HCT116 (cell line): ENCODE data around the gene LRFN4. TPM values are rescaled to one million over a fixed set of nuclear protein-coding genes. Genes with fewer than 3 reads are reported as not detected.

Source experiments
- ATAC-seq: fragments of 200-7000 bp; cut with Tn5 transposase; 2 replicates; pipeline ENCODE4 v1.9.1; 2020; ENCODE audit warnings: mild to moderate bottlenecking, moderate library complexity
- BruUV-seq: library from RNA; stranded (reverse); fragments of 400-500 nt; replicated peaks from 2 replicates; lab custom pipeline; 2021; lab: Mats Ljungman, UMichigan
- CTCF ChIA-PET: fragments of 300-600 bp; sonication (Branson Sonifier 250); formaldehyde crosslinking; loops from one replicate; lab custom pipeline; 2021; ENCODE audit warnings: antibody characterized with exemption; lab: Charles Lee
- POLR2A ChIA-PET: fragments of 300-600, 350-600 bp; sonication (Branson Sonifier 250); formaldehyde crosslinking; loops from one replicate; lab custom pipeline; 2021; ENCODE audit warnings: antibody characterized with exemption; lab: Charles Lee
- RAD21 ChIA-PET, 2 experiments: fragments of 300-600 bp; sonication (Branson Sonifier 250); formaldehyde crosslinking; loops; one replicate each; lab custom pipeline; 2023; ENCODE audit warnings: low total read pairs in 2 of 2; ENCODE audit not compliant: uncharacterized antibody in 2 of 2, unreplicated experiment in 2 of 2, low non-redundant PET in 1 of 2; lab: Charles Lee
- DNase-seq: peaks from one replicate; pipeline ENCODE4 v3.0.0-alpha.2; 2010; ENCODE audit warnings: low read depth, low spot score
- H2AFZ ChIP-seq: fragments of 200-600 bp; shearing (Covaris generic), sonication (generic); 2 replicates; pipeline ENCODE4 v1.6.1; 2017; ENCODE audit warnings: low read depth, mixed run types, mixed read lengths, antibody characterized with exemption, low read length; ENCODE audit not compliant: poor library complexity, severe bottlenecking
- H3K27ac ChIP-seq: 2 replicates; pipeline ENCODE4 v1.5.1; 2012; ENCODE audit warnings: low read depth, low read length
- H3K27me3 ChIP-seq: fragments of 200-600 bp; sonication (generic); 2 replicates; pipeline ENCODE4 v1.6.1; 2016; ENCODE audit warnings: mixed run types, low read length, mixed read lengths; ENCODE audit not compliant: insufficient read depth
- H3K36me3 ChIP-seq, 2 experiments: fragments of 200-500 bp in 1 of 2; fragments of 200-600 bp in 1 of 2; sonication (Bioruptor generic) in 1 of 2; sonication (generic) in 1 of 2; 2 replicates each; pipeline versions ENCODE4 v1.5.1 to v1.6.1; 2014 to 2016; ENCODE audit warnings: low read length in 2 of 2, inconsistent platforms in 1 of 2, mixed read lengths in 1 of 2, mixed run types in 1 of 2; ENCODE audit not compliant: insufficient read depth in 2 of 2, control insufficient read depth in 1 of 2
- H3K4me1 ChIP-seq, 2 experiments: fragments of 200-600 bp in 1 of 2; sonication (generic) in 1 of 2; 2 replicates each; pipeline versions ENCODE4 v1.5.1 to v1.6.1; 2012 to 2017; ENCODE audit warnings: low read length in 2 of 2, inconsistent platforms in 1 of 2, mild to moderate bottlenecking in 1 of 2, mixed read lengths in 1 of 2, mixed run types in 1 of 2, moderate library complexity in 1 of 2; ENCODE audit not compliant: insufficient read depth in 2 of 2, control insufficient read depth in 1 of 2
- H3K4me2 ChIP-seq: fragments of 200-600 bp; sonication (generic); 2 replicates; pipeline ENCODE4 v1.6.1; 2017; ENCODE audit warnings: mixed run types, low read length, mixed read lengths
- H3K4me3 ChIP-seq, 2 experiments: fragments of 200-600 bp in 1 of 2; sonication (generic) in 1 of 2; replicated peaks in 1 of 2; 2 replicates each; pipeline ENCODE4 v1.5.1; 2011 to 2016; ENCODE audit warnings: low read length in 2 of 2, control low read depth in 1 of 2, low read depth in 1 of 2, mild to moderate bottlenecking in 1 of 2, mixed read lengths in 1 of 2, mixed run types in 1 of 2
- H3K79me2 ChIP-seq: fragments of 200-600 bp; sonication (generic); 2 replicates; pipeline ENCODE4 v1.6.1; 2017; ENCODE audit warnings: mild to moderate bottlenecking, mixed run types, low read length, moderate library complexity, mixed read lengths; ENCODE audit not compliant: insufficient read depth
- H3K9ac ChIP-seq: fragments of 200-600 bp; sonication (generic); 2 replicates; pipeline ENCODE4 v1.6.1; 2016; ENCODE audit warnings: low read length, mixed read lengths
- H3K9me2 ChIP-seq: fragments of 200-600 bp; sonication (generic), shearing (Covaris generic); 2 replicates; pipeline ENCODE4 v1.6.1; 2017; ENCODE audit warnings: mixed run types, mild to moderate bottlenecking, moderate library complexity; ENCODE audit not compliant: insufficient read depth
- H3K9me3 ChIP-seq, 2 experiments: fragments of 200-500 bp in 1 of 2; fragments of 200-600 bp in 1 of 2; sonication (Bioruptor generic) in 1 of 2; sonication (generic) in 1 of 2; 2 replicates each; pipeline ENCODE4 v1.6.1; 2014 to 2017; ENCODE audit warnings: low read length in 2 of 2, mixed read lengths in 2 of 2, inconsistent platforms in 1 of 2, low read depth in 1 of 2, mild to moderate bottlenecking in 1 of 2, mixed run types in 1 of 2, moderate library complexity in 1 of 2; ENCODE audit not compliant: control insufficient read depth in 1 of 2, insufficient read depth in 1 of 2
- H4K20me1 ChIP-seq: fragments of 200-600 bp; sonication (generic), shearing (Covaris generic); 2 replicates; pipeline ENCODE4 v1.6.1; 2017; ENCODE audit warnings: mixed run types, mild to moderate bottlenecking, moderate library complexity; ENCODE audit not compliant: insufficient read depth
- CTCF ChIP-seq, 3 experiments: fragments of 200-600 bp in 1 of 3; sonication (generic) in 1 of 3; IDR thresholded peaks in 2 of 3; conservative IDR thresholded peaks in 1 of 3; 2 replicates each; pipeline ENCODE4 v1.5.1; 2012 to 2017; ENCODE audit warnings: low read depth in 2 of 3, low read length in 2 of 3, antibody characterized with exemption in 1 of 3, borderline replicate concordance in 1 of 3, control low read depth in 1 of 3, mild to moderate bottlenecking in 1 of 3, mixed read lengths in 1 of 3, mixed run types in 1 of 3, moderate library complexity in 1 of 3; ENCODE audit not compliant: insufficient read depth in 1 of 3
- intact Hi-C: fragments of 100-400 bp; cut with micrococcal nuclease; formaldehyde crosslinking; loops from 2 replicates; pipeline ENCODE4 v1.10.0; 2022
- total RNA-seq: library from RNA; stranded (reverse); gene quantifications from one replicate; pipeline ENCODE4 v1.2.1, GENCODE V29; 2021; ENCODE audit not compliant: unreplicated experiment

LRFN4 gene
- total RNA-seq, 1 experiment from 2014 or later = 55.4 TPM

DNA sequence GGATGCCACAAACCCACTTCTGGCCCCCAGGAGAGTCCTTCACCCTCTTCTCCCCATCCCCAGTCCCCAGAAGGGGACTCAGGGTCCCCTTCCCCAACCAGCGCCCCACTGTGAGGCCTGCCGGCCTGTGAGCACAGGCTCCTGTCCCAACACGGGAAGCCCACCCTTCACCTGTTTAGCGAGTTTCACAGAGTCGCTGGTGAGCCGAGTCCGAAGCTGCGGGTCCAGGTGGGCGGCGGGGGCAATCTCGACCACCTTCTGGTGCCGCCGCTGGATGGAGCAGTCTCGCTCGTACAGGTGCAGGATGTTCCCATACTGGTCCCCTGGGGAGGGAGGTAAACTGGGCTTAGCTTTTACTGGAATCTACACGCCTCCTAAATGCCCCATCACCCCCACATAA lies 13.3 kb downstream of the LRFN4 start:
- RAD21 ChIA-PET = no interaction called here
- no TSS peak for BruUV-seq

More for the DNA sequence above, 13.3 kb downstream of the LRFN4 start:
- Histone ChIP-seq H3K27me3 (no peaks in the 10 kb centered on the region), H3K4me1 (peaks cover 7 to 23% of the 10 kb centered on the region in 2 experiments; a peak in 3 of 4 replicates), H2AFZ (no peak overlapping the region), H3K4me2 (no peak overlapping the region), H3K27ac (no peak overlapping the region), H3K79me2 (no peaks in the 10 kb centered on the region), H3K36me3 (no peaks in the 10 kb centered on the region; a peak in 1 of 4 replicates), H3K9me3 (no peaks in the 10 kb centered on the region), H3K4me3 (no peak overlapping the region), H3K9ac (no peak overlapping the region), H3K9me2 (no peaks in the 10 kb centered on the region), H4K20me1 (no peaks in the 10 kb centered on the region)
- POLR2A ChIA-PET = no interaction called here
- no peak for ATAC-seq
- no peak for DNase-seq
- intact Hi-C loops = no loop called here
- TF ChIP-seq CTCF (IDR thresholded peaks at IDR 0.05 in 2 of 3, conservative IDR thresholded peaks at IDR 0.05 in 1 of 3; ENCODE audit: borderline replicate concordance in 1 of 3, insufficient read depth in 1 of 3, low read depth in 2 of 3, low read length in 2 of 3) = no peak
- CTCF ChIA-PET = no interaction called here
